GM23338 (cell line): Measurements from ENCODE around the gene EYS.

Source experiments
- CREB1 ChIP-seq: fragments of 250-450 bp; sonication (Bioruptor Pico); IDR thresholded peaks from 2 replicates; pipeline ENCODE4 v1.5.0; 2020; ENCODE audit warnings: low read depth, mild to moderate bottlenecking, moderate library complexity
- CTCF ChIP-seq, 2 experiments: fragments of 200-600 bp in 1 of 2; sonication (generic) in 1 of 2; conservative IDR thresholded peaks; 2 replicates each; pipeline versions ENCODE4 v1.5.1 to v1.6.1; 2016 to 2017; ENCODE audit warnings: antibody characterized with exemption in 2 of 2, low read depth in 2 of 2, mild to moderate bottlenecking in 2 of 2, moderate library complexity in 1 of 2
- ETS1 ChIP-seq: IDR thresholded peaks from 2 replicates; pipeline ENCODE4 v1.6.1; 2016; ENCODE audit warnings: antibody characterized with exemption
- EZH2 ChIP-seq: fragments of 200-600 bp; sonication (generic); IDR thresholded peaks from one replicate; pipeline ENCODE4 v1.8.0; 2017; ENCODE audit warnings: antibody characterized with exemption, mild to moderate bottlenecking, low read depth; ENCODE audit not compliant: unreplicated experiment
- EZH2phosphoT487 ChIP-seq: fragments of 200-600 bp; sonication (generic); IDR thresholded peaks from one replicate; pipeline ENCODE4 v1.8.1; 2018; ENCODE audit warnings: antibody characterized with exemption; ENCODE audit not compliant: unreplicated experiment
- JUNB ChIP-seq: IDR thresholded peaks from one replicate; pipeline ENCODE4 v1.6.1; 2016; ENCODE audit warnings: antibody characterized with exemption; ENCODE audit not compliant: unreplicated experiment
- NANOG ChIP-seq: IDR thresholded peaks from 2 replicates; pipeline ENCODE4 v1.6.1; 2016; ENCODE audit warnings: antibody characterized with exemption, borderline replicate concordance
- POLR2AphosphoS5 ChIP-seq: IDR thresholded peaks from 2 replicates; pipeline ENCODE4 v1.6.1; 2016; ENCODE audit warnings: antibody characterized with exemption, low read depth
- REST ChIP-seq: IDR thresholded peaks from one replicate; pipeline ENCODE4 v1.6.1; 2018; ENCODE audit warnings: antibody characterized with exemption; ENCODE audit not compliant: unreplicated experiment
- ZNF114 ChIP-seq: fragments of 250-450 bp; sonication (Bioruptor Pico); IDR thresholded peaks from 2 replicates; pipeline ENCODE4 v1.5.0; 2020; ENCODE audit warnings: mild to moderate bottlenecking, moderate library complexity
- ZNF331 ChIP-seq: fragments of 250-450 bp; sonication (Bioruptor Pico); IDR thresholded peaks from 2 replicates; pipeline ENCODE4 v1.5.0; 2020; ENCODE audit warnings: low read depth, mild to moderate bottlenecking, moderate library complexity
- ZNF462 ChIP-seq: fragments of 250-450 bp; sonication (Bioruptor Pico); IDR thresholded peaks from 2 replicates; pipeline ENCODE4 v1.5.0; 2020; ENCODE audit warnings: mild to moderate bottlenecking, moderate library complexity

GRCh38 chr6:63795006-63795405 is 1912.0 kb downstream of the EYS start:
- TF ChIP-seq EZH2phosphoT487: no peak
- TF ChIP-seq REST: no peak
- no peak for TF ChIP-seq ZNF331
- TF ChIP-seq CTCF (conservative IDR thresholded peaks at IDR 0.05; ENCODE audit: low read depth in 2 of 2): no peak
- TF ChIP-seq EZH2: no peak
- TF ChIP-seq ZNF462 (CRISPR knock-in tag): no peak
- no peak for TF ChIP-seq POLR2AphosphoS5
- TF ChIP-seq CREB1: no peak
- TF ChIP-seq ZNF114 (CRISPR knock-in tag): no peak
- no peak for TF ChIP-seq JUNB
- TF ChIP-seq ETS1: no peak
- TF ChIP-seq NANOG: no peak
